SKM-1 (cell line): ENCODE data around the gene RPL41.

Experiments used
- DNase-seq: peaks from one replicate; lab custom pipeline; 2025; ENCODE audit not compliant: unreplicated experiment; lab: John Stamatoyannopoulos, UW

The RPL41 gene

DNA sequence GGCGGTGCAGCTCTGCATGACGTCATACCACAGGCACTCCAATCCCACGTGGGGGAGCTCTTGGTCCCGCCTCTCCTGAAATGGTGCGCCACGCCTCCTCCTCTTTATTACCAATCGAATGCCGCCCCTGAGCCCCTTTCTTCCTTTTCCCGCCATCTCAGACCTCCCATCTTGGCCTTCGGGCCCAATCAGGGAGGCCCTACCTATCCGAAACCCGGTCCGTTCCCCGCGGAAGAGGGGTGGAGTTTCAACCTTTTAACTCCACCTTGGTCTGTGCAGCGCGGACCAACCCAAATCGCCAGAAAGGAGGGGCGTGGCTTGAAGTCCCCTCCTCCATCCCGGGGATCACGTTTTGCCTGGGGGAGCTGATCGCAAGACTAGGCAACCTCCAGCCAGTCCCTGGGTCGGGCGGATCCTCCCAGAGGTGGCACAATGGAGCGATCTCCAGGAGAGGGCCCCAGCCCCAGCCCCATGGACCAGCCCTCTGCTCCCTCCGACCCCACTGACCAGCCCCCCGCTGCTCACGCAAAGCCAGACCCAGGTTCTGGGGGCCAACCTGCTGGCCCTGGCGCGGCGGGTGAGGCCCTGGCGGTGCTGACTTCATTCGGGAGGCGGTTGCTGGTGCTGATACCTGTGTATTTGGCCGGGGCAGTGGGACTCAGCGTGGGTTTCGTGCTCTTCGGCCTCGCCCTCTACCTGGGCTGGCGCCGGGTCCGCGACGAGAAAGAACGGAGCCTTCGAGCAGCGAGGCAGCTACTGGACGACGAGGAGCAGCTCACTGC, 11.6 kb downstream of the RPL41 start, which contains the start of gene ESYT1:
Gene ESYT1, plus strand, starts transcription at position 380 of the 782 bp plus-strand sequence. Its CDS starts 53 bp downstream, at position 433.
- peak; percentile 90 for DNase-seq

DNA sequence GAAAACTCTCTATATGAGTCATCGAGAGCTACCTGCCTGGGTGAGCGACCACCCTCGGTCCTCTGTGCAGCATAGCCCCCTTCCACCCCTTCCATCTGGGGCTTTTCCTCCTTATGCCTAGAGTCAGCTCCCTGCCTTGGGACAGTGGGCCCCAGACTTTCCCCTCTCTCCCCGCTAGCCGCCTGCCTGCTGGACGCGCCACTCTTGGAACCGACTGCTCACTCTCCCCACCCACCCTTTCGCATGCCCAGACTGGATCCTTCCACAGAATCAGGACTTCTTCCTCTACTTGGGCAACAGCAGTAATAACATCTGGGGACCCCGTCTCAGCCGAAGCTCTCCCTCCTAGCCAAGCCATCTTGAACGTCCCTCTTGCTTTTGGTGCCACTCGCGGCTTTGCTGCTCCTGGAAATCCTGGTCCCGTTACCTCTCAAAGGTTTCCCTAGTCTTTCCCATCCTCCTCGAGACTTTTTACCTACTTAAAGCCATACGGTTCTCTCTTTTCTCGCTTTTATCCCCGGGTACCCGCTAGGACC, 12.3 kb downstream of the RPL41 start:
- DNase-seq = no peak

GRCh38 chr12:56129206-56129941, 12.9 kb downstream of the RPL41 start:
- DNase-seq = no peak

DNA sequence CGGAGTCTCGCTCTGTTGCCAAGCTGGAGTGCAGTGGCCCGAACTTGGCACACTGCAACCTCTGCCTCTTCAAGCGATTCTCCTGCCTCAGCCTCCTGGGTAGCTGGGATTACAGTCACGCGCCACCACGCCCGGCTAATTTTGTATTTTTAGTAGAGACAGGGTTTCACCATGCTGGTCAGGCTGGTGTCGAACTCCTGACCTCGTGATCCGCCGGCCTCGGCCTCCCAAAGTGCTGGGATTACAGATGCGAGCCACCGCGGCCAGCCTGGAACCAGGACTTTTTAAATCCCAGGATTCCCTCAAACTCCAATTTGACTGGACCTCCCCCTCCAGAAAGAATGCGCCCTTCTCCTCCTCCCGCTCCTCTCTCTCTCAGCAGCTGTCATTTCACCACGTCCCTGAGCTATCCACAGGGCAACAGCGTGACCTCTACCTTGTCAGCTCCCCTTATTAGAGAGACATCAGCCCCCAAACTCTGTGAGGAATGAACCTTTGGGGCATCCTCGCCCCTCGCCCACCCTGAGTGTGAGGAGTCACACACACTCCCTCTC, 13.6 kb downstream of the RPL41 start:
- DNase-seq = no peak

- DNase-seq = no peak
Measured at GRCh38 chr12:56130876-56131275, 14.4 kb downstream of the RPL41 start.

- no peak for DNase-seq
Measured at GRCh38 chr12:56134897-56135296, 18.5 kb downstream of the RPL41 start.

DNA sequence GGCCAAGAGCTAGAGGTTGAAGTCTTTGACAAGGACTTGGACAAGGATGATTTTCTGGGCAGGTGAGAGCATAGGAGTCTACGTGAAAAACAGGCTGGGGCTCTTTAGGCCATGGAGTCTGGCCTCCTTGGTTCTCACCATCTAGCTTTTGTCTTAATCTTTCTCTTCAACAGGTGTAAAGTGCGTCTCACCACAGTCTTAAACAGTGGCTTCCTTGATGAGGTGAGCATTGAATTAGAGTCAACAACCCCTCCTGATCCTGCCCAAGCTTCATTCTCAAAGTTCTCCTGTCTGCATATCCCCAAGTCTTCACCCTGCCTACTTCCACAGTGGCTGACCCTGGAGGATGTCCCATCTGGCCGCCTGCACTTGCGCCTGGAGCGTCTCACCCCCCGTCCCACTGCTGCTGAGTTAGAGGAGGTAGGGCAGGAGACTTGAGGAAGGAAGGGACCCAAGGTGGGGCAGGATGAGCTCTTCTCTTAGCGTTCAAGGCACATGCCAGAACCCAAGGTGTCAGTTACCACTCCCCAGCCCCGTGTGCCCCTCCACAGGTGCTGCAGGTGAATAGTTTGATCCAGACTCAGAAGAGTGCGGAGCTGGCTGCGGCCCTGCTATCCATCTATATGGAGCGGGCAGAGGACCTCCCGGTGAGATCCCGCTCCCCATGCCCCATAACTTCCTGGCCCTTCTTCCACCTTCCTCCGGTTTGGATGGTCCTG, 21.6 kb downstream of the RPL41 start:
- DNase-seq = no peak

DNA sequence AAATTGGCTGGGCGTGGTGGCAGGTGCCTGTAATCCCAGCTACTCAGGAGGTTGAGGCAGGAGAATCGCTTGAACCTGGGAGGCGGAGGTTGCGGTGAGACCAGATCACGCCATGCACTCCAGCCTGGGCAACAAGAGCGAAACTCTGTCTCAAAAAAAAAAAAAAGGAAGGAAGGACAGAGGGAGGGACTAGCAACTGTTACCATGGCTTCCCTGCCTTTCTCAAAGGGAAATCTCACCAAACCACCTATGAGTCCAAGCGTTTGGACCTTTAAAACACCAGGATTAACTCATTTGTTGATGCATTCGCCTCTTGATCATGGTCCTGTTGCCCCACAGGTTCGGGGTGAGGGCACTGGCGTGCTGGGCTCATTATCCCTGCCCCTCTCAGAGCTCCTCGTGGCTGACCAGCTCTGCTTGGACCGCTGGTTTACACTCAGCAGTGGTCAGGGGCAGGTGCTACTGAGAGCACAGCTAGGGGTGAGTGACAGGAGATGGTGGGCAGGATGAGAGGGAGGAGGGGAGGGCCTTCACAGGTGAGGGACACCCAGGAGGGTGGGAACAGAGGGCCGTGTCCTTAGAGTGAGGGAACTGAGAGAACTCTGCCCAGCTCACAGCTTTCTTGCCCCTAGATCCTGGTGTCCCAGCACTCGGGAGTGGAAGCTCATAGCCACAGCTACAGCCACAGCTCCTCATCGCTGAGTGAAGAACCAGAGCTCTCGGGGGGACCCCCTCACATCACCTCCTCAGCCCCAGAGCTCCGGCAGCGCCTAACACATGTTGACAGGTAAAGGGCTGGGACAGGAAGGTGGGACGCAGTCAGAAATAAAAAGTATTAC, 25.7 kb downstream of the RPL41 start:
- no peak for DNase-seq

DNA sequence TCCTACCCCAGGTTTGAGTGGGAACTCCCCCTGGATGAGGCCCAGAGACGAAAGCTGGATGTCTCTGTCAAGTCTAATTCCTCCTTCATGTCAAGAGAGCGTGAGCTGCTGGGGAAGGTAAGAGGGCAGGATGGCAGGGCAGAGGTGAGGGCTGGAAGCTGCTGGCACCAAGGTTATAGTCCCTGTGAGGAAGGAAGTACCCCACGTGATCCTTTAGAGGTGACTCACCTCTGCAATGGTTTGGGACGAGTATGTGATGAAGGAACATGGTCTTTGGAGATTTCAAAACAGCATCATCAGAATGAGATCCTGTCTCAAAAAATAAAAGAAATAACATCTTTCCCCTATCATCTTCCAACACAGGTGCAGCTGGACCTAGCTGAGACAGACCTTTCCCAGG, 26.8 kb downstream of the RPL41 start:
- no peak for DNase-seq

GRCh38 chr12:56143870-56144269, 27.4 kb downstream of the RPL41 start:
- no peak for DNase-seq

DNA sequence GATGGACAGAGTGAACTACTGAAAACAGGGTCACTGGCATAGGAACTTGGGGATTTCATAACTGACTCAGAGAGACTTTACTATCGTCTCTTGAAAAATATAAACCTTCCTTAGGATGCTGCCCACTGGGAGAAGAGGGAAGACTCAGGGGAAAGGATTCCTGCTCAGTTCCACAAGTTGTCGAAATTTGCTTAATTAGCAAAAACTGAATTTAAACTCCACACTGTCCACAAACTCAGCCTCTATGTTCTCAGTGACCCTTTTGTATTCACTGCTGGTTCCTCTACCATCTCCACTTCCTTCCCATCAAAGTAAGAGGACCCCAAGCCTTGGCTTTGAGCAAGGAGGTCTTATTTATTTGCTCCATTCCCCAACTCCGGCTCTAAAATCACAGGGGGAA, 28.8 kb downstream of the RPL41 start:
- no peak for DNase-seq

DNA sequence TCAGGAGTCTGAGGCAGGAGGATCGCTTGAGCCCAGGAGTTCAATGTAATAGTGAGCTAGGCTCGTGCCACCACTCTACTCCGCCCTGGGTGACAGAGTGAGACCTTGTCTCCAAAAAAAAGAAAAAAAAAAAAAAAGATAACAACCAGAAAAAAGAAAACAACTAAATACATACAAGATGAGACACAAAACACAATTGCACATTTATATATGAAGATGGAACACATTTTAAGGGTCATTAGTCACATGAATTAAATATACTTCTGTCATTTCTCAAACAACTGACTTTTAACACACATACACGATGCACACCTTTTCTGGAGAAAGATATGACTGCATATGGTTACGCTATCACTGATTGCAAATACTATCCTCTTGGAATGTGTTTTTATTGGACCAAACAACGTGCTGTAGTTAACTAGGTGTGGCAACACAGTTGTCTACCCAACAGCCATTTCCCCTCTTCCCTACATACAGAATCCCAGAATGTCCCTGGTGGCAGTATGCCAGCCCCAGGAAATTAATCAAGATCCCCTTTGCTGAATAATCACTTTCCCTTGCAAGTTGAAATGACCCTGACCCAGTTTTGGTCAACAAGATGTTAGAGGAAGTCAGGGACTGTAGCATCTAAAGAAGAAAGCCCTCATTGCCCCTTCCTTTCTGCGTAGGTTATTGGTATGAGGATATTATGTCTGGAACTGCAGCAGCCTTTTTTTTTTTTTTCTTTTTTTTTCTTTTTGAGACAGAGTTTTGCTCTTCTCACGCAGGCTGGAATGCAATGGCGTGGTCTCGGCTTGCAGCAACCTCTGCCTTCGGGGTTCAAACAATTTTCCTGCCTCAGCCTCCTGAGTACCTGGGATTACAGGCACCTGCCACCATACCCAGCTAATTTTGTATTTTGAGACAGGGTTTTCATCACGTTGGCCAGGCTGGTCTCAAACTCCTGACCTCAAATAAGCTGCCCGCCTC, 30.3 kb downstream of the RPL41 start:
- DNase-seq = no peak

- no peak for DNase-seq
Measured at GRCh38 chr12:56150563-56150962, 34.1 kb downstream of the RPL41 start.

- DNase-seq = no peak
Measured at GRCh38 chr12:56151672-56152131, 35.3 kb downstream of the RPL41 start.

GRCh38 chr12:56152132-56152755, 35.8 kb downstream of the RPL41 start, which contains the start of gene MYL6B:
MYL6B (plus strand) TSS chr12:56152587; CDS start chr12:56153919, 1,332 bp downstream.
- peak; percentile 35 for DNase-seq

DNA sequence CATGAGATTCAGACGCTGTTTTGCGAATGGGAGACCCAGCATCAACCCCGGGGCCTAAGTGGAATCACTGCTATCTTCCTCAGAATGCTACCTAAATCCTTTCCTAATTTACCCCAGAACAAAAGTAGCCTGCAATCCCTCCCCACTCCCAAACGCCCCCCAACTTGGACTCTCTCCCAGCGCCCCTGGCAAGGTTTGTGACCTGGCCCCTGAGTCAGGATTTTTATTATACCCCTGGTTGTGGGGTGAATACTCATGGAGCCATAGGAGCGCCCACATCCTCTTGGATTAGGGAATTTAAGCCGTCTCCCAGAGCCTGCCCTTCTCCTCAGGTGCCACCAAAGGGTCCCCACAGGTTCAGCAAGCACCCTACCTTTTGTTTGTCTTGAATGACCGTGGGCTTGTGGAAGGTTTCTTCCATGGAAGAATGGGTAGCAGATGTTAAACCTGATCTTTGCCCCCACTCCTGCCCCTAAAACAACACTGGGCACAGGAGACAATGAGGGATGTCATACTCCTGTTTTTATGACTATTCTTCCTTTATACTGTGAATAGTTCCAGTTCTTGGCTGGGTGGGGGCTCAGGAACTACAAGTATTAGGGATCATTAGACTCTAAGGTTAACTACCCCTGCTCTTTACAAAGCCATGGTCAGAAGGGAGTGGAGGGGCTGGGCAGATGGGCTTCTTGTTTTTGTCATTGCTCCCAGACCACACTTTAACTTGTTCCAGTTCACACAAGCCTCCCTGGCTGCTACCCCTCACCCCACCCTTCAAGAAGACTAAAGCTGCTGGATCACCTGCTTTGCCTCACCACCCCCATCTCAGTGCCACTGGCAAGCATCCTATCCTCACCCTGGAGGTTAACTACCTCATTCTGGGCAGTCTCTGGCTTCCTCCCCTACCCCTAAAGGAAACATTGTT, 36.6 kb downstream of the RPL41 start:
- no peak for DNase-seq

DNA sequence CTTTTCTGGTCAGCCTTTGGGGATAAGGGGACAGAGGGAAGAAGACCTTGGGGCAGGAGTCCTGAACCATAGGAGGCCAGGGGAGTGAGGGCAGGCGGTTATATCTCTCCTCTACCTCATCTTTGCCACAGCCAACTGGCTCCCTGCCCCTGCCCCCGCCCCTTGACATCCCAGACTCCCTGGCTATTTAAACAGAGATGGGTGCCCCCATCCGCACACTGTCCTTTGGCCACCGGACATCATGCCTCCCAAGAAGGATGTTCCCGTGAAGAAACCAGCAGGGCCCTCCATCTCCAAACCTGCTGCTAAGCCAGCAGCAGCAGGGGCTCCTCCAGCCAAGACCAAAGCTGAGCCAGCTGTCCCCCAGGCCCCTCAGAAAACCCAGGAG, 37.2 kb downstream of the RPL41 start:
- no peak for DNase-seq
